GM18526 (cell line): ENCODE measurements around the gene AKAIN1.

Experiments used
- POLR2A ChIP-seq: IDR thresholded peaks from 3 replicates; pipeline ENCODE4 v1.6.1; 2011; ENCODE audit not compliant: insufficient read length; ENCODE audit errors: extremely low read depth

The AKAIN1 gene

GRCh38 chr18:5197032-5197434, at the start of gene AKAIN1:
AKAIN1 (minus strand) TSS chr18:5197257; CDS start chr18:5197053, 204 bp downstream.
- no peak for TF ChIP-seq POLR2A

GRCh38 chr18:5244941-5245340, 47.9 kb upstream of the AKAIN1 start:
- no peak for TF ChIP-seq POLR2A

- TF ChIP-seq POLR2A = no peak
These were observed 42.4 kb upstream of the AKAIN1 start for GRCh38 chr18:5239447-5239846.

- no peak for TF ChIP-seq POLR2A
These were observed 41.4 kb upstream of the AKAIN1 start for GRCh38 chr18:5238371-5238976.

GRCh38 chr18:5237723-5238370, 40.8 kb upstream of the AKAIN1 start:
- peak; percentile 79 for TF ChIP-seq POLR2A

GRCh38 chr18:5237083-5237722, 40.1 kb upstream of the AKAIN1 start:
- no peak for TF ChIP-seq POLR2A

GRCh38 chr18:5214583-5215351, 17.7 kb upstream of the AKAIN1 start:
- no peak for TF ChIP-seq POLR2A

GRCh38 chr18:5207471-5208150, 10.6 kb upstream of the AKAIN1 start:
- no peak for TF ChIP-seq POLR2A

GRCh38 chr18:5198311-5198710, 1.3 kb upstream of the AKAIN1 start:
- no peak for TF ChIP-seq POLR2A

GRCh38 chr18:5197461-5197860, 404 bp upstream of the AKAIN1 start:
- no peak for TF ChIP-seq POLR2A

- TF ChIP-seq POLR2A = no peak
These were observed 615 bp downstream of the AKAIN1 start for GRCh38 chr18:5196253-5197031.

GRCh38 chr18:5195656-5196055, 1.4 kb downstream of the AKAIN1 start:
- no peak for TF ChIP-seq POLR2A

- no peak for TF ChIP-seq POLR2A
These were observed 16.8 kb downstream of the AKAIN1 start for GRCh38 chr18:5180254-5180653.

GRCh38 chr18:5178519-5178918, 18.5 kb downstream of the AKAIN1 start:
- TF ChIP-seq POLR2A = no peak
